Measurements from ENCODE around the gene CARD11.

DNA sequence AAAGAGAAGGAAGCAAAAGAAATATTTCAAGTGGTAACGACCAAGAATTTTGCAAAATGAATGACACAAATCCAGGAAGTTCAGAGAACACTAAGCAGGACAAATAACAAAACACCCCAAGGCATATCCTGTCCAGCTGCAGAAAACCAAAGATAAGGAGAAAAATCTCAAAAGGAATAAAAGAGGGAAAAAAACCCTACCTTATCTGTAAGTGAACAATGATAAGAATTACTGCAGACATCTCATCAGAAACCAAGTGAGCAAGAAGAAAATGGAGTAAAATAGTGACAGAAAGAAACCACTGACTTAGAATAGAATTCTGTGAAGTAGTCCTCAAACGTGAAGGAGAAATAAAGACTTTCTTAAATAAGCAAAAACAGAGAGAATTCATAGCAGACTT lies 21.8 kb downstream of the CARD11 start:
- no peak for TF ChIP-seq TAF1 (IDR thresholded peaks at IDR 0.05; ENCODE audit: borderline replicate concordance, low read depth, low read length)
- no peak for TF ChIP-seq POLR2AphosphoS5 (IDR thresholded peaks at IDR 0.05; ENCODE audit: low read depth, low read length)
- no peak for TF ChIP-seq POLR2A (IDR thresholded peaks at IDR 0.05; ENCODE audit: low read depth, low read length)

All from GM12892 (cell line).